IPS-18a (cell line): ENCODE results near the gene SLC12A3.
"Not testable (repeated sequence)": the region's sequence is repeated elsewhere in the genome, so short reads cannot be mapped to it uniquely, and the experiment has no call there.

Source experiments
- H3K27ac ChIP-seq: one replicate; pipeline ENCODE4 v1.5.1; 2013; ENCODE audit warnings: low read length
- H3K27me3 ChIP-seq: one replicate; pipeline ENCODE4 v1.6.1; 2013; ENCODE audit warnings: mild to moderate bottlenecking, low read length; ENCODE audit not compliant: control insufficient read depth, insufficient read depth
- H3K36me3 ChIP-seq: one replicate; pipeline ENCODE4 v1.6.1; 2013; ENCODE audit warnings: low read depth, low read length; ENCODE audit not compliant: control insufficient read depth
- H3K4me1 ChIP-seq: one replicate; pipeline ENCODE4 v1.6.1; 2013; ENCODE audit warnings: low read depth, low read length; ENCODE audit not compliant: control insufficient read depth
- H3K4me3 ChIP-seq: one replicate; pipeline ENCODE4 v1.5.1; 2013; ENCODE audit warnings: low read length
- H3K9ac ChIP-seq: one replicate; pipeline ENCODE4 v1.6.1; 2013; ENCODE audit warnings: mild to moderate bottlenecking, low read length, moderate library complexity
- H3K9me3 ChIP-seq: one replicate; pipeline ENCODE4 v1.6.1; 2013; ENCODE audit warnings: low read depth, low read length; ENCODE audit not compliant: control insufficient read depth

SLC12A3 gene

GRCh38 chr16:56860226-56861020 is 4.6 kb upstream of the SLC12A3 start:
- H3K9me3 ChIP-seq: no peaks in the 10 kb centered on the region
- no peak overlapping the region for H3K9ac ChIP-seq
- H3K4me1 ChIP-seq: no peaks in the 10 kb centered on the region
- no peaks in the 10 kb centered on the region for H3K36me3 ChIP-seq
- H3K4me3 ChIP-seq: no peak overlapping the region
- no peaks in the 10 kb centered on the region for H3K27me3 ChIP-seq
- no peak overlapping the region for H3K27ac ChIP-seq

GRCh38 chr16:56861092-56861610 is 3.9 kb upstream of the SLC12A3 start:
- Histone ChIP-seq H3K9ac (no peak overlapping the region), H3K4me3 (no peak overlapping the region), H3K27me3 (no peaks in the 10 kb centered on the region), H3K36me3 (no peaks in the 10 kb centered on the region), H3K9me3 (no peaks in the 10 kb centered on the region), H3K4me1 (no peaks in the 10 kb centered on the region), H3K27ac (no peak overlapping the region)

GRCh38 chr16:56861756-56862155 is 3.3 kb upstream of the SLC12A3 start:
- H3K9ac ChIP-seq: no peak overlapping the region
- H3K36me3 ChIP-seq: no peaks in the 10 kb centered on the region
- no peaks in the 10 kb centered on the region for H3K9me3 ChIP-seq
- no peak overlapping the region for H3K4me3 ChIP-seq
- no peaks in the 10 kb centered on the region for H3K4me1 ChIP-seq
- H3K27me3 ChIP-seq: no peaks in the 10 kb centered on the region
- H3K27ac ChIP-seq: no peak overlapping the region

GRCh38 chr16:56862776-56863175 is 2.2 kb upstream of the SLC12A3 start:
- Histone ChIP-seq H3K4me3 (no peak overlapping the region), H3K36me3 (no peaks in the 10 kb centered on the region), H3K9ac (no peak overlapping the region), H3K9me3 (no peaks in the 10 kb centered on the region), H3K27me3 (no peaks in the 10 kb centered on the region), H3K27ac (no peak overlapping the region), H3K4me1 (no peaks in the 10 kb centered on the region)

- Histone ChIP-seq H3K4me1 (no peaks in the 10 kb centered on the region), H3K27ac (no peak overlapping the region), H3K9ac (no peak overlapping the region), H3K9me3 (no peaks in the 10 kb centered on the region), H3K36me3 (no peaks in the 10 kb centered on the region), H3K4me3 (no peak overlapping the region), H3K27me3 (no peaks in the 10 kb centered on the region)
Measured at GRCh38 chr16:56865394-56866062, 521 bp downstream of the SLC12A3 start.

GRCh38 chr16:56866955-56867830 is 2.2 kb downstream of the SLC12A3 start:
- Histone ChIP-seq H3K9ac (no peak overlapping the region), H3K4me3 (no peak overlapping the region), H3K36me3 (no peaks in the 10 kb centered on the region), H3K9me3 (no peaks in the 10 kb centered on the region), H3K4me1 (no peaks in the 10 kb centered on the region), H3K27ac (no peak overlapping the region), H3K27me3 (no peaks in the 10 kb centered on the region)

- Histone ChIP-seq H3K36me3 (no peaks in the 10 kb centered on the region), H3K27ac (no peak overlapping the region), H3K27me3 (no peaks in the 10 kb centered on the region), H3K4me1 (no peaks in the 10 kb centered on the region), H3K4me3 (no peak overlapping the region), H3K9me3 (no peaks in the 10 kb centered on the region), H3K9ac (no peak overlapping the region)
Measured at GRCh38 chr16:56868175-56868574, 3.2 kb downstream of the SLC12A3 start.

GRCh38 chr16:56868766-56869165 is 3.8 kb downstream of the SLC12A3 start:
- H3K36me3 ChIP-seq, H3K9me3 ChIP-seq, H3K27me3 ChIP-seq, H3K27ac ChIP-seq, H3K4me3 ChIP-seq, H3K4me1 ChIP-seq, H3K9ac ChIP-seq: not testable (repeated sequence)

- no peak overlapping the region for H3K4me3 ChIP-seq
- H3K9ac ChIP-seq: no peak overlapping the region
- H3K9me3 ChIP-seq: no peaks in the 10 kb centered on the region
- H3K4me1 ChIP-seq: no peaks in the 10 kb centered on the region
- no peak overlapping the region for H3K27ac ChIP-seq
- no peaks in the 10 kb centered on the region for H3K36me3 ChIP-seq
- H3K27me3 ChIP-seq: no peaks in the 10 kb centered on the region
Measured at GRCh38 chr16:56869513-56870275, 4.7 kb downstream of the SLC12A3 start.

GRCh38 chr16:56870276-56870888 is 5.4 kb downstream of the SLC12A3 start:
- Histone ChIP-seq H3K27me3 (no peaks in the 10 kb centered on the region), H3K36me3 (no peaks in the 10 kb centered on the region), H3K27ac (no peak overlapping the region), H3K4me1 (no peaks in the 10 kb centered on the region), H3K9me3 (no peaks in the 10 kb centered on the region), H3K9ac (no peak overlapping the region), H3K4me3 (no peak overlapping the region)
